ENCODE results near the gene ABCB8. TPM values are rescaled to one million over a fixed set of nuclear protein-coding genes. Genes with fewer than 3 reads are reported as not detected.
A peak's percentile ranks its signal among the peaks of the same experiment; 100 is the strongest.

The ABCB8 gene
- total and polyA plus RNA-seq, 9 of the 15 experiments (the other 6 are each of a cell fraction or from before 2014, with no cell fraction given): 7.6 to 106 (median 36.3) TPM

DNA sequence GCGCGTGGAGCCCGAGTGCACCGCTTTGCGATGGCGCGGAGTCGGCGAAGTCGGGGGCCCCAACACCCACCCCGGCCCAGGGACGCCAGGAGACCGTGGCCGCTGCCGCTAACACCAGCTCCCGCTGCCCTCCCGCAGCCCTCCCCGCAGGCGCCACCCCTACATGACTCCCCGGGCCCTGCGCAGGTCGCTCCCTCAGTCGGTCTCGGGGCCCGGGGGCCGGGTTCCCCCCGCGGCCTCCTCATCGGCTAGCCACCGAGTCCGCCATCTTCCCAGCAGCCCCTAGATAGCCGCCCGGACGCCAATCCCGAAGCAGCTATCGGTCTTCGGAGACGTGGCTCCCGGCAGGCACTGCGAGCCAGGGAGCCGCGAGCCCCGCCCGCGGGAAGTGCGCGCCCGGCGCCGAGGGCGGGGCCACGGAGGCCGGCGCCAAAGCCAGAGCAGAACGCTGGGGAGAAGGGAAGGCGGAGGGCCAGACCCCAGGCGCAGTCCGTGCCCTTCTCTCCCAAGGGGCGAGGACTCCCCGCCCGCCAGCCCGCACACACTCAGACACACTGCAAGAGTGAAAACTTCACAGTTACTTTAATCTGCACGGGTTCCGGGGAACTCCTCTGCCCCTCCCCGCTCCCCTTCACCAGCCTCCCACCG, 52.4 kb downstream of the ABCB8 start, which contains the start of gene FASTK (continued):
- TF ChIP-seq, protein P1, sequence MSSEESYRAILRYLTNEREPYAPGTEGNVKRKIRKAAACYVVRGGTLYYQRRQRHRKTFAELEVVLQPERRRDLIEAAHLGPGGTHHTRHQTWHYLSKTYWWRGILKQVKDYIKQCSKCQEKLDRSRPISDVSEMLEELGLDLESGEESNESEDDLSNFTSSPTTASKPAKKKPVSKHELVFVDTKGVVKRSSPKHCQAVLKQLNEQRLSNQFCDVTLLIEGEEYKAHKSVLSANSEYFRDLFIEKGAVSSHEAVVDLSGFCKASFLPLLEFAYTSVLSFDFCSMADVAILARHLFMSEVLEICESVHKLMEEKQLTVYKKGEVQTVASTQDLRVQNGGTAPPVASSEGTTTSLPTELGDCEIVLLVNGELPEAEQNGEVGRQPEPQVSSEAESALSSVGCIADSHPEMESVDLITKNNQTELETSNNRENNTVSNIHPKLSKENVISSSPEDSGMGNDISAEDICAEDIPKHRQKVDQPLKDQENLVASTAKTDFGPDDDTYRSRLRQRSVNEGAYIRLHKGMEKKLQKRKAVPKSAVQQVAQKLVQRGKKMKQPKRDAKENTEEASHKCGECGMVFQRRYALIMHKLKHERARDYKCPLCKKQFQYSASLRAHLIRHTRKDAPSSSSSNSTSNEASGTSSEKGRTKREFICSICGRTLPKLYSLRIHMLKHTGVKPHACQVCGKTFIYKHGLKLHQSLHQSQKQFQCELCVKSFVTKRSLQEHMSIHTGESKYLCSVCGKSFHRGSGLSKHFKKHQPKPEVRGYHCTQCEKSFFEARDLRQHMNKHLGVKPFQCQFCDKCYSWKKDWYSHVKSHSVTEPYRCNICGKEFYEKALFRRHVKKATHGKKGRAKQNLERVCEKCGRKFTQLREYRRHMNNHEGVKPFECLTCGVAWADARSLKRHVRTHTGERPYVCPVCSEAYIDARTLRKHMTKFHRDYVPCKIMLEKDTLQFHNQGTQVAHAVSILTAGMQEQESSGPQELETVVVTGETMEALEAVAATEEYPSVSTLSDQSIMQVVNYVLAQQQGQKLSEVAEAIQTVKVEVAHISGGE (CRISPR knock-in tag; IDR thresholded peaks at IDR 0.05): peak in 1 of 3 experiments; percentile 72; a peak in 2 of 6 replicates
- TF ChIP-seq, protein P2, sequence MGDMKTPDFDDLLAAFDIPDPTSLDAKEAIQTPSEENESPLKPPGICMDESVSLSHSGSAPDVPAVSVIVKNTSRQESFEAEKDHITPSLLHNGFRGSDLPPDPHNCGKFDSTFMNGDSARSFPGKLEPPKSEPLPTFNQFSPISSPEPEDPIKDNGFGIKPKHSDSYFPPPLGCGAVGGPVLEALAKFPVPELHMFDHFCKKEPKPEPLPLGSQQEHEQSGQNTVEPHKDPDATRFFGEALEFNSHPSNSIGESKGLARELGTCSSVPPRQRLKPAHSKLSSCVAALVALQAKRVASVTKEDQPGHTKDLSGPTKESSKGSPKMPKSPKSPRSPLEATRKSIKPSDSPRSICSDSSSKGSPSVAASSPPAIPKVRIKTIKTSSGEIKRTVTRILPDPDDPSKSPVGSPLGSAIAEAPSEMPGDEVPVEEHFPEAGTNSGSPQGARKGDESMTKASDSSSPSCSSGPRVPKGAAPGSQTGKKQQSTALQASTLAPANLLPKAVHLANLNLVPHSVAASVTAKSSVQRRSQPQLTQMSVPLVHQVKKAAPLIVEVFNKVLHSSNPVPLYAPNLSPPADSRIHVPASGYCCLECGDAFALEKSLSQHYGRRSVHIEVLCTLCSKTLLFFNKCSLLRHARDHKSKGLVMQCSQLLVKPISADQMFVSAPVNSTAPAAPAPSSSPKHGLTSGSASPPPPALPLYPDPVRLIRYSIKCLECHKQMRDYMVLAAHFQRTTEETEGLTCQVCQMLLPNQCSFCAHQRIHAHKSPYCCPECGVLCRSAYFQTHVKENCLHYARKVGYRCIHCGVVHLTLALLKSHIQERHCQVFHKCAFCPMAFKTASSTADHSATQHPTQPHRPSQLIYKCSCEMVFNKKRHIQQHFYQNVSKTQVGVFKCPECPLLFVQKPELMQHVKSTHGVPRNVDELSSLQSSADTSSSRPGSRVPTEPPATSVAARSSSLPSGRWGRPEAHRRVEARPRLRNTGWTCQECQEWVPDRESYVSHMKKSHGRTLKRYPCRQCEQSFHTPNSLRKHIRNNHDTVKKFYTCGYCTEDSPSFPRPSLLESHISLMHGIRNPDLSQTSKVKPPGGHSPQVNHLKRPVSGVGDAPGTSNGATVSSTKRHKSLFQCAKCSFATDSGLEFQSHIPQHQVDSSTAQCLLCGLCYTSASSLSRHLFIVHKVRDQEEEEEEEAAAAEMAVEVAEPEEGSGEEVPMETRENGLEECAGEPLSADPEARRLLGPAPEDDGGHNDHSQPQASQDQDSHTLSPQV (IDR thresholded peaks at IDR 0.05): no peak
- no peak for TF ChIP-seq ESRRB (CRISPR knock-in tag; IDR thresholded peaks at IDR 0.05; ENCODE audit: borderline replicate concordance)
- TF ChIP-seq SETDB1 (IDR thresholded peaks at IDR 0.05; ENCODE audit: low read length): no peak
- TF ChIP-seq HINFP (tag; conservative IDR thresholded peaks at IDR 0.05; ENCODE audit: low read depth): no peak
- no peak for TF ChIP-seq MIER1 (IDR thresholded peaks at IDR 0.05; ENCODE audit: low read depth)
- TF ChIP-seq GTF2F1 (IDR thresholded peaks at IDR 0.05; ENCODE audit: low read depth, low read length): peak; percentile 74; the same call in 1 of the 2 replicates
- TF ChIP-seq SNRNP70 (optimal IDR thresholded peaks at IDR 0.05; ENCODE audit: low read depth, low read length): no peak
- no peak for TF ChIP-seq ETS2 (tag; IDR thresholded peaks at IDR 0.05; ENCODE audit: borderline replicate concordance, poor library complexity, severe bottlenecking)
- no peak for TF ChIP-seq SREBF1 (IDR thresholded peaks at IDR 0.05; ENCODE audit: borderline replicate concordance, low read depth, low read length)
- no peak for TF ChIP-seq ARHGAP35 (IDR thresholded peaks at IDR 0.05; ENCODE audit: partially characterized antibody)
- TF ChIP-seq, protein P3, sequence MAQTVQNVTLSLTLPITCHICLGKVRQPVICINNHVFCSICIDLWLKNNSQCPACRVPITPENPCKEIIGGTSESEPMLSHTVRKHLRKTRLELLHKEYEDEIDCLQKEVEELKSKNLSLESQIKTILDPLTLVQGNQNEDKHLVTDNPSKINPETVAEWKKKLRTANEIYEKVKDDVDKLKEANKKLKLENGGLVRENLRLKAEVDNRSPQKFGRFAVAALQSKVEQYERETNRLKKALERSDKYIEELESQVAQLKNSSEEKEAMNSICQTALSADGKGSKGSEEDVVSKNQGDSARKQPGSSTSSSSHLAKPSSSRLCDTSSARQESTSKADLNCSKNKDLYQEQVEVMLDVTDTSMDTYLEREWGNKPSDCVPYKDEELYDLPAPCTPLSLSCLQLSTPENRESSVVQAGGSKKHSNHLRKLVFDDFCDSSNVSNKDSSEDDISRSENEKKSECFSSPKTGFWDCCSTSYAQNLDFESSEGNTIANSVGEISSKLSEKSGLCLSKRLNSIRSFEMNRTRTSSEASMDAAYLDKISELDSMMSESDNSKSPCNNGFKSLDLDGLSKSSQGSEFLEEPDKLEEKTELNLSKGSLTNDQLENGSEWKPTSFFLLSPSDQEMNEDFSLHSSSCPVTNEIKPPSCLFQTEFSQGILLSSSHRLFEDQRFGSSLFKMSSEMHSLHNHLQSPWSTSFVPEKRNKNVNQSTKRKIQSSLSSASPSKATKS (CRISPR knock-in tag; IDR thresholded peaks at IDR 0.05): no peak
- peak; percentile 52; the same call in 1 of the 2 replicates for TF ChIP-seq ZNF197 (CRISPR knock-in tag; IDR thresholded peaks at IDR 0.05; ENCODE audit: low read depth)

Data from K562 (cell line).